Measurements from ENCODE around the gene INSRR.

Gene INSRR

DNA sequence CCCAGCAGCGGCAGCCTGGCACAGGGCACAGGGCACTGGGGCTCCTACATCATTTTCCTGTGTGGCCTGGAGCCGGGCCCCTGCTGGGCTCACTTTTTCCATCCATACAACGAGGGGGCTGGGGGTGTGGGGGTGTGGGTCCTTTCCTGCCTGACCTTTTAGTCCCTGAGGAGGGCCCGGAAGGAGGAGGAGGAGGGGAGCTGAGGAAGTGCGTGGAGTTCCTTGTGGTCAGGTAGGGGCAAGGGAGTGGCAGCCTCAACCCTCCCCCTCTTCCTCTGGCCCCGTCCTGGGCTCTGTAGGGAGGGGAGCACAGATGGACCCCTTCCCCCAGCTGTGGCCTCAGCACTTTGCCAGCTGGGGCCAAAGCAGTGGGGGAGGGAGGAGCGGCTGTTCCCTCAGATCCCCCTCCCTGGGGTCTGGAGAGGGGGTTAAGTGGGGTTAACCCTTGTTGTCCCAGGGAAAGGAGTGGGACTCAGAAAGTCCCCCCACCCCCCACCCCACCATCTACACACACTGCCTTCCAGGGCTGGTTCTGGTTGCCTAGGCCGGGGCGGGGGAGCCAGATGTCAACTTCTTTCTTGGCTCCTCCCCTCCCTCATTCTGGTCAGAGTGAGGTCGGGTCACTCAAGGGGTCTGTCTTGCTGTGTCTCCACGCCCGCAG lies 7.5 kb upstream of the INSRR start:
- no peak for DNase-seq
- Histone ChIP-seq H3K9me3 (ENCODE audit: control extremely low read depth in 1 of 5, control insufficient read depth in 4 of 5, insufficient read depth in 2 of 5, low read depth in 1 of 5, low read length in 4 of 5) (no peaks in the 10 kb centered on the region), H3K4me1 (ENCODE audit: control extremely low read depth in 1 of 4, control insufficient read depth in 4 of 4, insufficient read depth in 4 of 4, low read length in 3 of 4) (peaks cover 0 to 37% (median 31%) of the 10 kb centered on the region in 4 experiments), H3K27me3 (replicated peaks in 2 of 5; ENCODE audit: control insufficient read depth in 4 of 5, insufficient read depth in 5 of 5, low read length in 4 of 5) (peaks cover 0 to 27% (median 12%) of the 10 kb centered on the region in 5 experiments), H3K27ac (ENCODE audit: insufficient read depth in 1 of 2, low read depth in 1 of 2, low read length in 2 of 2, poor library complexity in 1 of 2, severe bottlenecking in 2 of 2) (no peak overlapping the region), H3K4me3 (ENCODE audit: control insufficient read depth in 1 of 7, extremely low read depth in 1 of 7, insufficient read depth in 4 of 7, low read depth in 2 of 7, low read length in 6 of 7) (no peak overlapping the region), H3K36me3 (ENCODE audit: control insufficient read depth in 4 of 4, insufficient read depth in 4 of 4, low read length in 3 of 4) (no peaks in the 10 kb centered on the region)
- ChIA-PET CTCF (interaction anchor here (0.7 to 2.7 kb wide), 5 partner anchors 10 to 140 kb away, joined by 3 to 21 read pairs (median 5); no protein-coding TSS in a partner anchor), POLR2A (no interaction called here)
- WGBS (ENCODE audit: insufficient coverage) = 48% methylated on average over 4 of the region's 12 CpGs

DNA sequence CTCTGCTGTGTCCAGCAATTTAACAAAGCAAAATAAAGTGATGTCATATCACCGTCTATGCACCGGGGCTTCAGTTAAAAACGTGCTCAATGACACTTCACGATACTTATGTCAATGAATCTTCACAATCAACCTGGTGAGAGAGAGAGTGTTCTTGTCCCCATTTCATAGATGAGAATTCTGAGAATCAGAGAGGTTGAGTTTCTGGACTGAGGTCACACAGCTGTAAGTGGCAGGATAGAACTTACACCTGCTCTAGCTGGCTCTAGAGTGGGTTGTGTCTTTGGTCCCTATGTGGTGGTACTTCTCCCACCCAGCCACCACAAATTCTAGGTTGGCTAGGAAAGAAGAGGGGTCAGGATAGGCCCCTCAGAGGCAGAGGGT lies 6.9 kb upstream of the INSRR start:
- ChIA-PET POLR2A (no interaction called here), CTCF (interaction anchor here (0.7 to 2.7 kb wide), 5 partner anchors 11 to 140 kb away, joined by 3 to 21 read pairs (median 5); no protein-coding TSS in a partner anchor)
- WGBS (ENCODE audit: insufficient coverage) = 94% methylated on average over 4 of the region's 4 CpGs
- H3K36me3 ChIP-seq (ENCODE audit: control insufficient read depth in 4 of 4, insufficient read depth in 4 of 4, low read length in 3 of 4) = no peaks in the 10 kb centered on the region
- no peak overlapping the region for H3K4me3 ChIP-seq (ENCODE audit: control insufficient read depth in 1 of 7, extremely low read depth in 1 of 7, insufficient read depth in 4 of 7, low read depth in 2 of 7, low read length in 6 of 7)
- H3K27me3 ChIP-seq (replicated peaks in 2 of 5; ENCODE audit: control insufficient read depth in 4 of 5, insufficient read depth in 5 of 5, low read length in 4 of 5) = peaks cover 0 to 32% (median 16%) of the 10 kb centered on the region in 5 experiments
- no peak overlapping the region for H3K27ac ChIP-seq (ENCODE audit: insufficient read depth in 1 of 2, low read depth in 1 of 2, low read length in 2 of 2, poor library complexity in 1 of 2, severe bottlenecking in 2 of 2)
- no peak for DNase-seq
- H3K9me3 ChIP-seq (ENCODE audit: control extremely low read depth in 1 of 5, control insufficient read depth in 4 of 5, insufficient read depth in 2 of 5, low read depth in 1 of 5, low read length in 4 of 5) = no peaks in the 10 kb centered on the region
- H3K4me1 ChIP-seq (ENCODE audit: control extremely low read depth in 1 of 4, control insufficient read depth in 4 of 4, insufficient read depth in 4 of 4, low read length in 3 of 4) = peaks cover 0 to 40% (median 36%) of the 10 kb centered on the region in 4 experiments

DNA sequence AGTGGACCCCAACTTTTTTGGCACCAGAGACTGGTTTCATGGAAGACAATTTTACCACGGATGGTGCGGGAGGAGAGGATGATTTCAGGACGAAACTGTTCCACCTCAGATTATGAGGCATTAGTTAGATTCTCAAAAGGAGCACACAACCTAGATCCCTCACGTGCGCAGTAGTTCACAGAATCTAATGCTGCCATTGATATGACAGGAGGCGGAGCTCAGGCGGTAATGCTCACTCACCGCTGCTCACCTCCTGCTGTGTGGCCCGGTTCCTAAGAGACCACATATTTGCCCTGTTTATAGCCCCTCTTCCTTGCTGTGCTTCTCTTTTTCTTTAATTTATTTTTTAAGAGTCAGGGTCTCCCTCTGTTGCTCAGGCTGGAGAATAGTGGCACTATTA lies 6.3 kb upstream of the INSRR start:
- Histone ChIP-seq H3K4me3 (ENCODE audit: control insufficient read depth in 1 of 7, extremely low read depth in 1 of 7, insufficient read depth in 4 of 7, low read depth in 2 of 7, low read length in 6 of 7) (no peak overlapping the region), H3K4me1 (ENCODE audit: control extremely low read depth in 1 of 4, control insufficient read depth in 4 of 4, insufficient read depth in 4 of 4, low read length in 3 of 4) (peaks cover under 1 to 46% (median 42%) of the 10 kb centered on the region in 4 experiments), H3K27ac (ENCODE audit: insufficient read depth in 1 of 2, low read depth in 1 of 2, low read length in 2 of 2, poor library complexity in 1 of 2, severe bottlenecking in 2 of 2) (no peak overlapping the region), H3K9me3 (ENCODE audit: control extremely low read depth in 1 of 5, control insufficient read depth in 4 of 5, insufficient read depth in 2 of 5, low read depth in 1 of 5, low read length in 4 of 5) (no peaks in the 10 kb centered on the region), H3K27me3 (replicated peaks in 2 of 5; ENCODE audit: control insufficient read depth in 4 of 5, insufficient read depth in 5 of 5, low read length in 4 of 5) (peaks cover 0 to 38% (median 16%) of the 10 kb centered on the region in 5 experiments), H3K36me3 (ENCODE audit: control insufficient read depth in 4 of 4, insufficient read depth in 4 of 4, low read length in 3 of 4) (no peaks in the 10 kb centered on the region)
- CTCF ChIA-PET = interaction anchor here (1.0 to 10.6 kb wide), 5 partner anchors 12 to 71 kb away, joined by 5 to 119 read pairs (median 6); no protein-coding TSS in a partner anchor
- 84% methylated on average over 7 of the region's 9 CpGs for WGBS (ENCODE audit: insufficient coverage)
- no peak for DNase-seq
- POLR2A ChIA-PET = no interaction called here

DNA sequence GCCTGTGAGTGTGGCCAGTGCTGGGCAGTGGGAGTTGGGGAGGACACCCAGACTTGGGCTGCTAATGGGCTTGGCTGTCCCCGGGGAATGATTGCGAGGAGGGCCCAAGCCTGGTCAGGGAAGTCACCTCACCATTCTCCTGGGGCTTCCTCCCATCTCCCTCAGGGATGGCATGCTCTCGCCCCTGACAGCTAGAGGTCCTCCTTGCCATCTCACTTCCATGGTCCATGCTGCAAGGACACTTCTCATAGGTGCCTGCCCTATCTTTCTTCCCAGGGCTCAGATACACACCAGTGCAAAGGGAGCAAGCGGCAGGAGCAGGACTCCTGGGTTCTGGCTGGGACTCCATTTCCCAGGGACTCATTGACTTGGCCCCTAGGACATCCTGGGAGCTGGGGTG lies 5.9 kb upstream of the INSRR start:
- 100% methylated on average over 4 of the region's 4 CpGs for WGBS (ENCODE audit: insufficient coverage)
- H3K4me1 ChIP-seq (ENCODE audit: control extremely low read depth in 1 of 4, control insufficient read depth in 4 of 4, insufficient read depth in 4 of 4, low read length in 3 of 4) = peaks cover 2 to 51% (median 46%) of the 10 kb centered on the region in 4 experiments
- H3K27me3 ChIP-seq (replicated peaks in 2 of 5; ENCODE audit: control insufficient read depth in 4 of 5, insufficient read depth in 5 of 5, low read length in 4 of 5) = peaks cover 0 to 43% (median 18%) of the 10 kb centered on the region in 5 experiments
- no peaks in the 10 kb centered on the region for H3K36me3 ChIP-seq (ENCODE audit: control insufficient read depth in 4 of 4, insufficient read depth in 4 of 4, low read length in 3 of 4)
- DNase-seq = no peak
- CTCF ChIA-PET = interaction anchor here (1.3 to 10.6 kb wide), 3 partner anchors 12 to 26 kb away, joined by 6 to 119 read pairs (median 21); no protein-coding TSS in a partner anchor
- H3K9me3 ChIP-seq (ENCODE audit: control extremely low read depth in 1 of 5, control insufficient read depth in 4 of 5, insufficient read depth in 2 of 5, low read depth in 1 of 5, low read length in 4 of 5) = no peaks in the 10 kb centered on the region
- no peak overlapping the region for H3K27ac ChIP-seq (ENCODE audit: insufficient read depth in 1 of 2, low read depth in 1 of 2, low read length in 2 of 2, poor library complexity in 1 of 2, severe bottlenecking in 2 of 2)
- H3K4me3 ChIP-seq (ENCODE audit: control insufficient read depth in 1 of 7, extremely low read depth in 1 of 7, insufficient read depth in 4 of 7, low read depth in 2 of 7, low read length in 6 of 7) = no peak overlapping the region
- POLR2A ChIA-PET = no interaction called here

DNA sequence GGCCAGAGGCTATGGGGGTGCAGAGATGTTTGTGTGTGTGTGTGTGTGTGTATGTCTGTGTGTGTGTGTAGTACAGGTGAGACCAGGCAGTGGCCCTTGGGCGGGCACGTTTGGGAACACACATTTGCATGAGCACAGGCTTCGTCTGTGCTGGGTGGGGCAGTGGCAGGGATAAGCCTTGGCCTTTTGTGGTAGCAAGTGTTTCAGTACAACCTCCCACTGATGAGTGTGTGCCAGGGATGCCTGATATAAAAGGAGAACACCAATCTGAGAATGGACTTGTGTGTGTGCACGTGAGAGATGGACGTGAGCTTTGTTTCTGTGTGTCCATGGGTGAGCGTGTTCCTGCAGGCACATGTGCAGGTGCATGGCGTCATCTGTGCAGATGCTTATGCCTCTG lies 4.7 kb upstream of the INSRR start:
- H3K27me3 ChIP-seq (replicated peaks in 2 of 5; ENCODE audit: control insufficient read depth in 4 of 5, insufficient read depth in 5 of 5, low read length in 4 of 5) = peaks cover 0 to 54% (median 28%) of the 10 kb centered on the region in 5 experiments

DNA sequence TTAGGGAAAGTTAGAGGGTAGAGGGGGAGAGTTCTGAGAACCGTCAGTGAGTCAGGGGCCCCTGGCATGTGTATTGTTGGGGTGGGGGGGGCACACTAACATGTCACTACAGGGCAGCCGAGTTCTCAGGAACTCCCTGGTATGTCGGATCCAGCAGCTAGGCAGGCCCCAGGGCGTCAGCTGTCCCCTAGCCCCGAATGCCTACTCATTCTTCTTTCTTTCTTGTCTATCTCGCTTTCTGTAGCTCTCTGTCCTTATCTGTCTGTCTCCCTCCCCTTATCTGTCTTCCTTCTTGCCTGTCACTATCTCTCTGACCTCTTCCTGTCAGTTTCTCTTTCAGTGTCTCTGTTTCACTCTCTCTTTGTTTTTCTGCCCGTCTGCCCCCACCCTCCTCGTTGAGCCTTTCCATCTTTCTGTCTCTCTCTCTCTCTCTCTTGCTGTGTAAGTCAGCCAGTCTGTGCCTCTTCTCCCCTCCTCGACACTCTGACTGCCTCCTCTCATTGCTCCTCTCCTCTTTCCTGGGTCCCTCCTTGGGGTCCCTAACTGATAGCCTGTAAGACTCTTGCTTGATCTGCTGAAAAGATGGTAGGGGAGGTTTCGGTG lies 4.2 kb upstream of the INSRR start:
- H3K4me1 ChIP-seq (ENCODE audit: control extremely low read depth in 1 of 4, control insufficient read depth in 4 of 4, insufficient read depth in 4 of 4, low read length in 3 of 4) = peaks cover 2 to 64% (median 59%) of the 10 kb centered on the region in 4 experiments
- H3K4me3 ChIP-seq (ENCODE audit: control insufficient read depth in 1 of 7, extremely low read depth in 1 of 7, insufficient read depth in 4 of 7, low read depth in 2 of 7, low read length in 6 of 7) = no peak overlapping the region
- H3K27me3 ChIP-seq (replicated peaks in 2 of 5; ENCODE audit: control insufficient read depth in 4 of 5, insufficient read depth in 5 of 5, low read length in 4 of 5) = peaks cover 0 to 60% (median 33%) of the 10 kb centered on the region in 5 experiments
- no peaks in the 10 kb centered on the region for H3K36me3 ChIP-seq (ENCODE audit: control insufficient read depth in 4 of 4, insufficient read depth in 4 of 4, low read length in 3 of 4)
- peak overlapping the region in 1 of 2 experiments; percentile 40 for H3K27ac ChIP-seq (ENCODE audit: insufficient read depth in 1 of 2, low read depth in 1 of 2, low read length in 2 of 2, poor library complexity in 1 of 2, severe bottlenecking in 2 of 2)
- POLR2A ChIA-PET = no interaction called here
- DNase-seq = peak in 2 of 3 donors; percentile 36 to 46
- CTCF ChIA-PET = interaction anchor here (4.2 to 12.2 kb wide), 6 partner anchors 16 to 173 kb away, joined by 30 to 282 read pairs (median 66); partner anchors contain the start of genes ISG20L2, METTL25B and PEAR1
- 70% methylated on average over 7 of the region's 10 CpGs for WGBS (ENCODE audit: insufficient coverage)
- no peaks in the 10 kb centered on the region for H3K9me3 ChIP-seq (ENCODE audit: control extremely low read depth in 1 of 5, control insufficient read depth in 4 of 5, insufficient read depth in 2 of 5, low read depth in 1 of 5, low read length in 4 of 5)

More for the DNA sequence above, 4.7 kb upstream of the INSRR start:
- DNase-seq = no peak
- WGBS (ENCODE audit: insufficient coverage) = 98% methylated on average over 6 of the region's 7 CpGs
- Histone ChIP-seq H3K27ac (ENCODE audit: insufficient read depth in 1 of 2, low read depth in 1 of 2, low read length in 2 of 2, poor library complexity in 1 of 2, severe bottlenecking in 2 of 2) (no peak overlapping the region), H3K4me3 (ENCODE audit: control insufficient read depth in 1 of 7, extremely low read depth in 1 of 7, insufficient read depth in 4 of 7, low read depth in 2 of 7, low read length in 6 of 7) (no peak overlapping the region), H3K36me3 (ENCODE audit: control insufficient read depth in 4 of 4, insufficient read depth in 4 of 4, low read length in 3 of 4) (no peaks in the 10 kb centered on the region), H3K9me3 (ENCODE audit: control extremely low read depth in 1 of 5, control insufficient read depth in 4 of 5, insufficient read depth in 2 of 5, low read depth in 1 of 5, low read length in 4 of 5) (no peaks in the 10 kb centered on the region), H3K4me1 (ENCODE audit: control extremely low read depth in 1 of 4, control insufficient read depth in 4 of 4, insufficient read depth in 4 of 4, low read length in 3 of 4) (peaks cover 2 to 62% (median 57%) of the 10 kb centered on the region in 4 experiments)
- ChIA-PET CTCF (interaction anchor here (0.6 to 12.2 kb wide), 7 partner anchors 25 to 173 kb away, joined by 3 to 282 read pairs (median 30); partner anchors contain the start of gene PEAR1), POLR2A (no interaction called here)
